Measurements from ENCODE around the gene AGPAT4. TPM values are rescaled to one million over a fixed set of nuclear protein-coding genes. Genes with fewer than 3 reads are reported as not detected.

The AGPAT4 gene
- polyA plus RNA-seq, 1 of the 3 experiments (the other 2 are of a cell fraction), result 3.9 TPM

DNA sequence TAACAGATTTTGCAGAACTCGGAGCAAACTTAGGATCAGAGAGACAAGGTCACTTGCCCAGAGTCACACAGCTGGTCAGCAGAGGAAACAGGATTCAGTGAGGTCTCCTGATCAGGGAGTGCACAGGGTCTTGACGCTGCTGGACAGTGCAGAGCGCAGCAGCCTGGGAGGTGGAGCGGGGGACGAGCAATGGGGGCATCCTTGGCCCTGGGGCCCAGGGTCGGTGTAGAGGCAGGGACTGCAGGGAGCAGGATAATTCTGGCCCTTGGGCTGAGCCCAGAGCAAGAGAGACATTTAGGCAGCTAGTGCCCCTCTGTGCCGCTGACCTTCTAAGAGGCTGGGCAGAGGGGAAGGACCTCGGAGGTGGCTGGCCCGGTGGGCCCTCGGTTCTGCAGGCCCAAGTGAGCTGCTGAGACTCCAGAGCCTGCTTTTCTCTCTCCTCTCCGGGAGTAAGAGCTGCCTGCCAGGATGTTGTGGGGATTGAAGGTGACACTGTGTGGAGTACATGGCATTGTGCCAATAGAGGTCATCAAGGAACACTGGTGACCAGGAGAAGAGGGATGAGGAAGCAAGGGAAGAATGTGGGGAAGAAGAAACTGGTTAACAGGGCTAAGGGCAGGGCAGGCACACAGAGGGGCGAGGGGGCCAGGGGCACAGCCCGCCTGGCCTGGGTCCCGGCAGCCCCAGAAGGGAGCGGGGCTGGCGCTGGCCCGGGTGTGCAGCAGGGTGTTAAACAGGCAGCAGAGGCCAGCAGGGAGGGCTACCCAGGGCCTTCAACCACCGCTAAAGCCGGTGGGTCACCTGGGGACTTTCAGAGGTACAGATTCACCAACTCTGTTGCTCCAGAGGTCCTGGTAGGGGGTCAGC lies 122.0 kb downstream of the AGPAT4 start:
- H3K9me3 ChIP-seq, result no peaks in the 10 kb centered on the region
- DNase-seq, result no peak
- H3K9ac ChIP-seq, result no peak overlapping the region
- TF ChIP-seq MXI1 (IDR thresholded peaks at IDR 0.05; ENCODE audit: low read depth, low read length) (no peak), ELF1 (IDR thresholded peaks at IDR 0.05) (no peak), FOXJ3 (CRISPR knock-in tag; IDR thresholded peaks at IDR 0.05) (no peak), MEF2A (IDR thresholded peaks at IDR 0.05; ENCODE audit: borderline replicate concordance, low read depth) (no peak), RCOR1 (IDR thresholded peaks at IDR 0.05; ENCODE audit: low read length) (no peak), TAF1 (IDR thresholded peaks at IDR 0.05; ENCODE audit: borderline replicate concordance, low read depth, low read length) (no peak), RFX5 (IDR thresholded peaks at IDR 0.05; ENCODE audit: low read length) (no peak), FOSL2 (IDR thresholded peaks at IDR 0.05; ENCODE audit: borderline replicate concordance, low read depth) (no peak), CHD2 (IDR thresholded peaks at IDR 0.05; ENCODE audit: low read length, partially characterized antibody) (no peak), EP300 (IDR thresholded peaks at IDR 0.05; ENCODE audit: borderline replicate concordance in 1 of 2, low read depth in 1 of 2, low read length in 1 of 2) (no peak), NFIC (IDR thresholded peaks at IDR 0.05; ENCODE audit: borderline replicate concordance) (no peak), GATA2 (CRISPR knock-in tag; IDR thresholded peaks at IDR 0.05) (no peak), TCF12 (IDR thresholded peaks at IDR 0.05) (no peak)
- TF ChIP-seq, protein P1, sequence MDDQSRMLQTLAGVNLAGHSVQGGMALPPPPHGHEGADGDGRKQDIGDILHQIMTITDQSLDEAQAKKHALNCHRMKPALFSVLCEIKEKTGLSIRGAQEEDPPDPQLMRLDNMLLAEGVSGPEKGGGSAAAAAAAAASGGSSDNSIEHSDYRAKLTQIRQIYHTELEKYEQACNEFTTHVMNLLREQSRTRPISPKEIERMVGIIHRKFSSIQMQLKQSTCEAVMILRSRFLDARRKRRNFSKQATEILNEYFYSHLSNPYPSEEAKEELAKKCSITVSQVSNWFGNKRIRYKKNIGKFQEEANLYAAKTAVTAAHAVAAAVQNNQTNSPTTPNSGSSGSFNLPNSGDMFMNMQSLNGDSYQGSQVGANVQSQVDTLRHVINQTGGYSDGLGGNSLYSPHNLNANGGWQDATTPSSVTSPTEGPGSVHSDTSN (IDR thresholded peaks at IDR 0.05), result no peak
- TF ChIP-seq, protein P2, sequence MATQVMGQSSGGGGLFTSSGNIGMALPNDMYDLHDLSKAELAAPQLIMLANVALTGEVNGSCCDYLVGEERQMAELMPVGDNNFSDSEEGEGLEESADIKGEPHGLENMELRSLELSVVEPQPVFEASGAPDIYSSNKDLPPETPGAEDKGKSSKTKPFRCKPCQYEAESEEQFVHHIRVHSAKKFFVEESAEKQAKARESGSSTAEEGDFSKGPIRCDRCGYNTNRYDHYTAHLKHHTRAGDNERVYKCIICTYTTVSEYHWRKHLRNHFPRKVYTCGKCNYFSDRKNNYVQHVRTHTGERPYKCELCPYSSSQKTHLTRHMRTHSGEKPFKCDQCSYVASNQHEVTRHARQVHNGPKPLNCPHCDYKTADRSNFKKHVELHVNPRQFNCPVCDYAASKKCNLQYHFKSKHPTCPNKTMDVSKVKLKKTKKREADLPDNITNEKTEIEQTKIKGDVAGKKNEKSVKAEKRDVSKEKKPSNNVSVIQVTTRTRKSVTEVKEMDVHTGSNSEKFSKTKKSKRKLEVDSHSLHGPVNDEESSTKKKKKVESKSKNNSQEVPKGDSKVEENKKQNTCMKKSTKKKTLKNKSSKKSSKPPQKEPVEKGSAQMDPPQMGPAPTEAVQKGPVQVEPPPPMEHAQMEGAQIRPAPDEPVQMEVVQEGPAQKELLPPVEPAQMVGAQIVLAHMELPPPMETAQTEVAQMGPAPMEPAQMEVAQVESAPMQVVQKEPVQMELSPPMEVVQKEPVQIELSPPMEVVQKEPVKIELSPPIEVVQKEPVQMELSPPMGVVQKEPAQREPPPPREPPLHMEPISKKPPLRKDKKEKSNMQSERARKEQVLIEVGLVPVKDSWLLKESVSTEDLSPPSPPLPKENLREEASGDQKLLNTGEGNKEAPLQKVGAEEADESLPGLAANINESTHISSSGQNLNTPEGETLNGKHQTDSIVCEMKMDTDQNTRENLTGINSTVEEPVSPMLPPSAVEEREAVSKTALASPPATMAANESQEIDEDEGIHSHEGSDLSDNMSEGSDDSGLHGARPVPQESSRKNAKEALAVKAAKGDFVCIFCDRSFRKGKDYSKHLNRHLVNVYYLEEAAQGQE (IDR thresholded peaks at IDR 0.05; ENCODE audit: low read depth, low read length), result no peak
- TF ChIP-seq, protein P3, sequence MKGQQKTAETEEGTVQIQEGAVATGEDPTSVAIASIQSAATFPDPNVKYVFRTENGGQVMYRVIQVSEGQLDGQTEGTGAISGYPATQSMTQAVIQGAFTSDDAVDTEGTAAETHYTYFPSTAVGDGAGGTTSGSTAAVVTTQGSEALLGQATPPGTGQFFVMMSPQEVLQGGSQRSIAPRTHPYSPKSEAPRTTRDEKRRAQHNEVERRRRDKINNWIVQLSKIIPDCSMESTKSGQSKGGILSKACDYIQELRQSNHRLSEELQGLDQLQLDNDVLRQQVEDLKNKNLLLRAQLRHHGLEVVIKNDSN (IDR thresholded peaks at IDR 0.05; ENCODE audit: borderline replicate concordance, low read depth), result no peak
- no peak overlapping the region for H3K4me2 ChIP-seq
- no peaks in the 10 kb centered on the region for H3F3A ChIP-seq (replicated peaks; ENCODE audit: insufficient read depth)
- no peak overlapping the region for H3K27ac ChIP-seq (ENCODE audit: low read depth in 2 of 2, low read length in 1 of 2)
- no peaks in the 10 kb centered on the region for H3K27me3 ChIP-seq (ENCODE audit: insufficient read depth)
- H3K4me3 ChIP-seq (ENCODE audit: low read depth in 2 of 2, low read length in 1 of 2), result no peak overlapping the region
- WGBS (ENCODE audit: low lambda C conversion rate), result 92% methylated on average over 16 of the region's 19 CpGs
- no peaks in the 10 kb centered on the region for H3K36me3 ChIP-seq (replicated peaks in 1 of 2; ENCODE audit: control insufficient read depth in 1 of 2, insufficient read depth in 2 of 2, low read length in 1 of 2)
- H3K9me2 ChIP-seq, result no peaks in the 10 kb centered on the region
- H3K4me1 ChIP-seq (ENCODE audit: control insufficient read depth in 1 of 2, insufficient read depth in 2 of 2, low read depth in 1 of 2, low read length in 1 of 2), result no peaks in the 10 kb centered on the region
- H2AFZ ChIP-seq (ENCODE audit: low read depth), result no peak overlapping the region
- CTCF ChIA-PET, result interaction anchor here (0.6 to 6.0 kb wide), 8 partner anchors 10 to 222 kb away, joined by 3 to 43 read pairs (median 8); no protein-coding TSS in a partner anchor
- H4K20me1 ChIP-seq (ENCODE audit: insufficient read depth), result no peaks in the 10 kb centered on the region
- H3K79me2 ChIP-seq (ENCODE audit: insufficient read depth), result no peaks in the 10 kb centered on the region
- POLR2A ChIA-PET, result no interaction called here
